Epidermal melanocyte (primary cell): ENCODE results near the gene SIGLEC14.
"Not testable (repeated sequence)": the region's sequence is repeated elsewhere in the genome, so short reads cannot be mapped to it uniquely, and the experiment has no call there.

Source experiments
- DNase-seq: peaks from one replicate; pipeline ENCODE4 v3.0.0; 2011; ENCODE audit warnings: low spot score; ENCODE audit not compliant: insufficient read length

SIGLEC14 gene

GRCh38 chr19:51646730-51647129 lies at the start of gene SIGLEC14:
SIGLEC14 (minus strand) TSS chr19:51646825; CDS start chr19:51646759, 66 bp downstream.
- not testable (repeated sequence) for DNase-seq

- no peak for DNase-seq
Observed at GRCh38 chr19:51695702-51696315, 49.2 kb upstream of the SIGLEC14 start.

- no peak for DNase-seq
Observed at GRCh38 chr19:51695088-51695487, 48.5 kb upstream of the SIGLEC14 start.

- no peak for DNase-seq
Observed at GRCh38 chr19:51694318-51695085, 47.9 kb upstream of the SIGLEC14 start.

GRCh38 chr19:51693819-51694218 lies 47.2 kb upstream of the SIGLEC14 start:
- no peak for DNase-seq

GRCh38 chr19:51693260-51693659 lies 46.6 kb upstream of the SIGLEC14 start, which contains the start of gene SPACA6:
SPACA6 (plus strand) TSS chr19:51693330; CDS start chr19:51693527, 197 bp downstream.
- no peak for DNase-seq

GRCh38 chr19:51692468-51692867 lies 45.8 kb upstream of the SIGLEC14 start:
- no peak for DNase-seq

GRCh38 chr19:51691584-51692428 lies 45.2 kb upstream of the SIGLEC14 start:
- DNase-seq: no peak

GRCh38 chr19:51691074-51691583 lies 44.5 kb upstream of the SIGLEC14 start:
- DNase-seq: no peak

GRCh38 chr19:51690454-51691073 lies 43.9 kb upstream of the SIGLEC14 start:
- DNase-seq: no peak

GRCh38 chr19:51689751-51690453 lies 43.3 kb upstream of the SIGLEC14 start:
- DNase-seq: no peak

- DNase-seq: peak; percentile 84
Observed at GRCh38 chr19:51688671-51689571, 42.3 kb upstream of the SIGLEC14 start.

- peak; percentile 65 for DNase-seq
Observed at GRCh38 chr19:51687791-51688670, 41.4 kb upstream of the SIGLEC14 start.

GRCh38 chr19:51686171-51686570 lies 39.5 kb upstream of the SIGLEC14 start:
- no peak for DNase-seq

GRCh38 chr19:51681286-51681941 lies 34.8 kb upstream of the SIGLEC14 start:
- DNase-seq: no peak

GRCh38 chr19:51680474-51680873 lies 33.8 kb upstream of the SIGLEC14 start:
- DNase-seq: no peak

GRCh38 chr19:51676566-51677083 lies 30.0 kb upstream of the SIGLEC14 start:
- DNase-seq: no peak
